ENCODE data around the gene OR13H1. TPM values are rescaled to one million over a fixed set of nuclear protein-coding genes. Genes with fewer than 3 reads are reported as not detected.

The OR13H1 gene
- total RNA-seq, 1 experiment from 2014 or later, result not detected

GRCh38 chrX:131565909-131566308, 22.0 kb downstream of the OR13H1 start:
- BruUV-seq (replicated peaks), result no TSS peak
- Mint-ChIP-seq H3K36me3 (ENCODE audit: insufficient read depth, unreplicated experiment) (no peaks in the 10 kb centered on the region), H3K9me3 (ENCODE audit: unreplicated experiment) (no peaks in the 10 kb centered on the region), H3K4me3 (ENCODE audit: unreplicated experiment) (no peak overlapping the region), H3K4me1 (ENCODE audit: insufficient read depth, unreplicated experiment) (peaks cover 5% of the 10 kb centered on the region), H3K27ac (ENCODE audit: low read depth, unreplicated experiment) (no peak overlapping the region), H3K27me3 (ENCODE audit: insufficient read depth, unreplicated experiment) (peaks cover 73% of the 10 kb centered on the region)
- no peak for DNase-seq (ENCODE audit: unreplicated experiment)
- ChIA-PET CTCF (interaction anchor here (0.7 kb wide), 1 partner anchor 572 kb away, joined by 6 read pairs; no protein-coding TSS in a partner anchor), POLR2A (interaction anchor here (0.7 kb wide), 1 partner anchor 22 kb away, joined by 3 read pairs; no protein-coding TSS in a partner anchor)
- TF ChIP-seq CTCF (IDR thresholded peaks at IDR 0.05; ENCODE audit: unreplicated experiment), result no peak
- intact Hi-C loops (cut with micrococcal nuclease), result no loop called here

DNA sequence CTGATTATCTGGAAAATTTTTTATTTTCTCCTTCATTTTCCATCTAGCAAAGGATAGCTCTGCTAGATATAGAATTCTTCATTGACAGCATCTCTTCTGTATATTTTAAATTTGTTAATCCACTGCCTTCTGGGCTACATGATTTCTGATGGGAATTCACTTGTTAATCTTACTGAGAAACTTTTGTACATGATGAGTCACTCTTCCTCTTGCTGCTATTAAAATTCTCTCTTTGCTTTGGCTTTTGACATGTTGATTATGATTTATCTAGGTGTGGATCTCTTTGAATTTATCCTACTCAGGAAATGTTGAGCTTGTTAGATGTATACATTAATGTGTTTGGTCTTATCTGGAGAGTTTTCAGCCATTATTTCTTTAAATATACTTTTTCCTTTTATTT, 27.5 kb downstream of the OR13H1 start:
- Mint-ChIP-seq H3K36me3 (ENCODE audit: insufficient read depth, unreplicated experiment) (no peaks in the 10 kb centered on the region), H3K27ac (ENCODE audit: low read depth, unreplicated experiment) (no peak overlapping the region), H3K4me1 (ENCODE audit: insufficient read depth, unreplicated experiment) (no peaks in the 10 kb centered on the region), H3K27me3 (ENCODE audit: insufficient read depth, unreplicated experiment) (peaks cover 64% of the 10 kb centered on the region), H3K4me3 (ENCODE audit: unreplicated experiment) (no peak overlapping the region), H3K9me3 (ENCODE audit: unreplicated experiment) (no peaks in the 10 kb centered on the region)
- TF ChIP-seq CTCF (IDR thresholded peaks at IDR 0.05; ENCODE audit: unreplicated experiment), result no peak
- no peak for DNase-seq (ENCODE audit: unreplicated experiment)
- no TSS peak for BruUV-seq (replicated peaks)
- intact Hi-C loops (cut with micrococcal nuclease), result no loop called here
- ChIA-PET CTCF (interaction anchor here (0.9 kb wide), 1 partner anchor 573 kb away, joined by 3 read pairs; no protein-coding TSS in a partner anchor), POLR2A (no interaction called here)

DNA sequence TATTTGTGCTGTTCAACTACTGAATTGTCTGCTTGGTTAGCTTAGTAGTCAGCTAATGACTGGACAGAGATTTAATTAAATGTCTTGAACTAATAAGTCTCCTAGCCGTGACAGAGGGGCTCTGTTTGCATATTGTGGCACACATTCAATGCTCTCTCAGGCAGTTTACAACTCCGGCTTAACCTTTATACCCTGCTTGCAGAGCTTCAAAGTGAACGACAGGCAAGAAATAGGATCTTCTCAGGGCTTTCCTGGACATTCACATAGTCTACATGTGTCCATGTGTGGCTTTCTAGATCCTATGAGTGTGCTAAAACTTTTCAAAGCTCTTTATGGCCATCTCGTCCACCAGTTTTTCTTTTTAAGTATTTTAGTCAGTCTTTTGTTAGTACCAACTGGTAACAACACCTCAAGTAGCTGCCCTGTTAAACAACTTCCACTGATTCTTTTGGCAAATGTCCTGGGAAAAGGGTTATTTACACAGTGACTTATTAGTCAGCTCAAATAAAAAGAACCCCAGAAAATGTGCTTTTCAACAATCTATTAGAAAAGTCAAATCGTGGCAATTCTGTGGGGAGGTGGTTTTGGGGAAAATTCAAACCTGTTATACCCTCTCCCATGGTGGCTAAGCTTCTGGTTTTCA, 28.6 kb downstream of the OR13H1 start:
- ChIA-PET CTCF (interaction anchor here (0.6 kb wide), 1 partner anchor 751 kb away, joined by 3 read pairs; no protein-coding TSS in a partner anchor), POLR2A (no interaction called here)
- Mint-ChIP-seq H3K4me1 (ENCODE audit: insufficient read depth, unreplicated experiment) (no peaks in the 10 kb centered on the region), H3K9me3 (ENCODE audit: unreplicated experiment) (no peaks in the 10 kb centered on the region), H3K27me3 (ENCODE audit: insufficient read depth, unreplicated experiment) (peaks cover 66% of the 10 kb centered on the region), H3K4me3 (ENCODE audit: unreplicated experiment) (no peak overlapping the region), H3K36me3 (ENCODE audit: insufficient read depth, unreplicated experiment) (no peaks in the 10 kb centered on the region), H3K27ac (ENCODE audit: low read depth, unreplicated experiment) (no peak overlapping the region)
- intact Hi-C loops (cut with micrococcal nuclease), result loop anchor here (1.0 kb wide), 1 partner anchor 23 kb away; no protein-coding TSS in a partner anchor
- no peak for DNase-seq (ENCODE audit: unreplicated experiment)
- no peak for TF ChIP-seq CTCF (IDR thresholded peaks at IDR 0.05; ENCODE audit: unreplicated experiment)
- BruUV-seq (replicated peaks), result no TSS peak

DNA sequence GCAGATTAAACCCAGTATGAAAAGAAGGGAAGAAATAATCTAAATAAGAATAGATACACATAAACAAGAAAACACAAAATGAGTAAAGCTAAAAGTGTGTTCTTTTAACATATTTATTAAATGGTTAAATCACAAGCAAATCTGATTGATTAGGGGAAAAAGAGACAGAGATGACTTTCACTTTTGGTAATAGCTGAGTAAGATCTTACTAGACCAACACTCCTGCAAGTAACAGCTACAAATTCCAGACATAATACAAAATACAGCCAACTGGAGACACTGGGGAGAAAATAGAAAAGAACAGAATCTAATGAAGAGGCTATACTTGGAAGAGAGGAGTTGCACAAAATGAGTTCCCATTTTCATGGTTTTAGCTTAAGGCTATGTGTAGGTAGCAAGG, 33.5 kb downstream of the OR13H1 start:
- intact Hi-C loops (cut with micrococcal nuclease), result no loop called here
- Mint-ChIP-seq H3K4me1 (ENCODE audit: insufficient read depth, unreplicated experiment) (no peaks in the 10 kb centered on the region), H3K27ac (ENCODE audit: low read depth, unreplicated experiment) (no peak overlapping the region), H3K9me3 (ENCODE audit: unreplicated experiment) (no peaks in the 10 kb centered on the region), H3K36me3 (ENCODE audit: insufficient read depth, unreplicated experiment) (no peaks in the 10 kb centered on the region), H3K4me3 (ENCODE audit: unreplicated experiment) (no peak overlapping the region), H3K27me3 (ENCODE audit: insufficient read depth, unreplicated experiment) (peaks cover 42% of the 10 kb centered on the region)
- ChIA-PET CTCF (no interaction called here), POLR2A (no interaction called here)
- TF ChIP-seq CTCF (IDR thresholded peaks at IDR 0.05; ENCODE audit: unreplicated experiment), result no peak
- DNase-seq (ENCODE audit: unreplicated experiment), result no peak
- no TSS peak for BruUV-seq (replicated peaks)
